ENCODE data around the gene C18orf63.

Gene C18orf63

GRCh38 chr18:74396171-74397169 lies 80.8 kb downstream of the C18orf63 start:
- no peaks in the 10 kb centered on the region for H3K36me3 ChIP-seq (ENCODE audit: control insufficient read depth, insufficient read depth, low read length)
- no peak overlapping the region for H3K27ac ChIP-seq (ENCODE audit: low read depth, low read length)
- no peak overlapping the region for H3K9ac ChIP-seq (ENCODE audit: low read length)
- H3K27me3 ChIP-seq (ENCODE audit: control insufficient read depth, insufficient read depth, low read length), result no peaks in the 10 kb centered on the region
- no peaks in the 10 kb centered on the region for H3K4me1 ChIP-seq (ENCODE audit: control insufficient read depth, insufficient read depth, low read length)
- H3K4me3 ChIP-seq (ENCODE audit: low read depth, low read length), result no peak overlapping the region
- H3K9me3 ChIP-seq (ENCODE audit: control insufficient read depth, insufficient read depth, low read depth, low read length), result no peaks in the 10 kb centered on the region

DNA sequence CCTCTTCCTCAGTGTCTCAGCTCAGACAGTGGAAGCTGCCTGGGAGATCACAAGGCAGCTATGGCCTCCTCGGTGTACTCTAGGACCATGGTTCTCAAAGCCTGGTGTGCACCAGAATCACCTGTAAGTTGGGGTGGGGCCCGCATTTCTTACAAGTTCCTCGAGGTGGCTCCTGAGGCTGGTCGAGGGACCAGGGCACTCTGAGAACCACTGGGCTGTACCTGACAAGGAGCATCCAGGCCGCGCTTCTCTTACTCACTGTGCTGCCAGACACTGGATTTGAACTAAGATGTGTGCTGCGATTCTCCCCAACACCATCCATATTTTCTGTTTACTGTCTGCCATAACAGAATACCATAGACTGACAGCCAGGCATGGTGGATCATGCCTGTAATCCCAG lies 81.9 kb downstream of the C18orf63 start:
- H3K9me3 ChIP-seq (ENCODE audit: control insufficient read depth, insufficient read depth, low read depth, low read length), result no peaks in the 10 kb centered on the region
- no peaks in the 10 kb centered on the region for H3K36me3 ChIP-seq (ENCODE audit: control insufficient read depth, insufficient read depth, low read length)
- peaks cover 1% of the 10 kb centered on the region; the same call in 1 of the 2 replicates for H3K4me1 ChIP-seq (ENCODE audit: control insufficient read depth, insufficient read depth, low read length)
- no peak overlapping the region for H3K4me3 ChIP-seq (ENCODE audit: low read depth, low read length)
- no peaks in the 10 kb centered on the region for H3K27me3 ChIP-seq (ENCODE audit: control insufficient read depth, insufficient read depth, low read length)
- H3K9ac ChIP-seq (ENCODE audit: low read length), result no peak overlapping the region
- no peak overlapping the region for H3K27ac ChIP-seq (ENCODE audit: low read depth, low read length)

DNA sequence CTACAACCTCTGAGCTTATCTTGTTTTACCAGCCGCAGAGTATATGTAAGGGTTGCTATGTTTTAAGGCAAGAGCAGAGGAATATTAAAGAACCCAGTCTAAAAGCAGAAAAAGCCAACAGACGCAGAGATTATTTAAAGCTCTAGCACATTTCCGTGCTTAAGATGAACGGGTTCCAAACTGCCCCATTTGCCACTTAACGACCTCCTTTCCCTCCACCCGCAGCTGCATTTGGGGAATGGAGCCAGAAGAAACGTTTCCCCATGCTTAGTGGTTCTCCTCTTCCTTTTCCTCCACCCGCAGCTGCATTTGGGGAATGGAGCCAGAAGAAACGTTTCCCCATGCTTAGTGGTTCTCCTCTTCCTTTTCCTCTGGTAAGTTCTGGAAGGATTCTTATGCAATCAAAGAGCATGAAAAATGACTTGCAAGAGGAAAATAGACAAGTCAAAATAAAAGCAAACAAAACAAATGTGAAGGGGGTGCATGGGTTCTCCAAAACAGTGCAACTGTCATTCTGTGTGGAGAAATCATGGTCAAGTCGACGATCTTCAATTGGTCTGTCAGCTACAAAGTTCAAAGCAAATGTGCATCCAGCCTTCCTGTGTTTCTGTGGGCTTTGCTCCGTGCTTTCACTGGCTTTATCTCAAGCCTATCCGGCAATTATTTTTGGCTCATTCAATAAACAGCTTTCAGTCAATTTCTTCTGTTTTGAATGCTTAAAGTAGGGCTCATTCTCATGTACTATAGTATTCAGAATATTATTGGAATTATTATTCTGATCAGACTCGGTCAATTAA lies 83.7 kb downstream of the C18orf63 start:
- H3K27me3 ChIP-seq (ENCODE audit: control insufficient read depth, insufficient read depth, low read length), result no peaks in the 10 kb centered on the region
- H3K4me1 ChIP-seq (ENCODE audit: control insufficient read depth, insufficient read depth, low read length), result peaks cover 4% of the 10 kb centered on the region; the same call in 1 of the 2 replicates
- H3K9me3 ChIP-seq (ENCODE audit: control insufficient read depth, insufficient read depth, low read depth, low read length), result no peaks in the 10 kb centered on the region
- H3K9ac ChIP-seq (ENCODE audit: low read length), result no peak overlapping the region
- no peaks in the 10 kb centered on the region for H3K36me3 ChIP-seq (ENCODE audit: control insufficient read depth, insufficient read depth, low read length)
- no peak overlapping the region for H3K27ac ChIP-seq (ENCODE audit: low read depth, low read length)
- H3K4me3 ChIP-seq (ENCODE audit: low read depth, low read length), result no peak overlapping the region

DNA sequence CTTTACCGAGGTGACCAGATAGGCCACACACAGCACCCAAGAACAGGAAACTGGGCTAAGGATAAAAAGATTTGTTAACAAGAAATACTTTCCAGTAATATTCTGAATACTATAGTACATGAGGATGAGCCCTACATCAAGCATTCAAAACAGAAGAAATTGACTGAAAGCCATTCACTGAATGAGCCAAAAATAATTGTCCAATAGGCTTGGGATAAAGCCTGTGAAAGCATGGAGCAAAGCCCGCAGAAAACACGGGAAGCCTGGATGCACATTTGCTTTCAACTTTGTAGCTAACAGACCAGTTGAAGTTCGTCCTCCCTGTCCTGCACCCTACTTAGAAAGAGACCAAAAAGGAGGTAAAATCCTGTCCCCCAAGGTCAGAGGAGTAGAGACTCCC lies 85.2 kb downstream of the C18orf63 start:
- Histone ChIP-seq H3K4me1 (ENCODE audit: control insufficient read depth, insufficient read depth, low read length) (peaks cover 4% of the 10 kb centered on the region; the same call in 1 of the 2 replicates), H3K9ac (ENCODE audit: low read length) (no peak overlapping the region), H3K9me3 (ENCODE audit: control insufficient read depth, insufficient read depth, low read depth, low read length) (0 out of 2 replicates have a peak, but pooled peaks cover 3% of the 10 kb centered on the region), H3K27ac (ENCODE audit: low read depth, low read length) (no peak overlapping the region), H3K36me3 (ENCODE audit: control insufficient read depth, insufficient read depth, low read length) (no peaks in the 10 kb centered on the region), H3K4me3 (ENCODE audit: low read depth, low read length) (no peak overlapping the region), H3K27me3 (ENCODE audit: control insufficient read depth, insufficient read depth, low read length) (no peaks in the 10 kb centered on the region)

DNA sequence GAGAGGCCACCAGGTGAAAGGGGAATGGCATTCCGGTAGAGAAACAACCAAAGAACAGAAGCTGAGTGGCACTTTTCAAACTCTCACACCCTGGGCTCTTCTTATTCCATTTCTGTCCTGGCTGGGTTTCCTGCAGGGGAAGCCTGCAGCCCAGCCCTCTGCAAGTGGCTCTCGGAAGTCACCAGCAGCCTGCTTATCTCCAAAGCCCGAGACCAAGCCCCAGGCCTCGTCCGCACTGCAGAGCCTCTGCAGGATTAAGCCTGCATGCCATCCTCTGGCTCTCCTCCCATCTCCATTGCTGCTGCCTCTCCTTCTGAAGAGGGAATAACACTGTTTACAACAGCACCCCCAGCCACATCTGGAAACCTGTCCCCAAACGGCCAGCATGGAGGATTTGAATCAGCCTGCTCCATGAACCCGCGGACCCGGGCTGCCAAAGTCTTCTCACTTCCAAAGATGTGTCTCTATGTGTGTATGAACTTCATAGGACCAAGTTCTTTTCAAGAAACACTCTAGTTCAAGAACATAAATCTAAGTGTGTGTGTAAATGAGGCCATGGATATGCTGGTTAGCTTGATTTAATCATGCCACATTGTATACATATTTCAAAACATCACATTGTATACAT lies 87.3 kb downstream of the C18orf63 start:
- H3K9ac ChIP-seq (ENCODE audit: low read length), result no peak overlapping the region
- H3K4me3 ChIP-seq (ENCODE audit: low read depth, low read length), result no peak overlapping the region
- H3K27ac ChIP-seq (ENCODE audit: low read depth, low read length), result no peak overlapping the region
- H3K4me1 ChIP-seq (ENCODE audit: control insufficient read depth, insufficient read depth, low read length), result peaks cover 4% of the 10 kb centered on the region; the same call in 1 of the 2 replicates
- no peaks in the 10 kb centered on the region for H3K27me3 ChIP-seq (ENCODE audit: control insufficient read depth, insufficient read depth, low read length)
- H3K9me3 ChIP-seq (ENCODE audit: control insufficient read depth, insufficient read depth, low read depth, low read length), result 0 out of 2 replicates have a peak, but pooled peaks cover 3% of the 10 kb centered on the region
- H3K36me3 ChIP-seq (ENCODE audit: control insufficient read depth, insufficient read depth, low read length), result no peaks in the 10 kb centered on the region

GRCh38 chr18:74407888-74408287 lies 92.2 kb downstream of the C18orf63 start:
- peaks cover 12% of the 10 kb centered on the region for H3K4me1 ChIP-seq (ENCODE audit: control insufficient read depth, insufficient read depth, low read length)
- H3K36me3 ChIP-seq (ENCODE audit: control insufficient read depth, insufficient read depth, low read length), result no peaks in the 10 kb centered on the region
- H3K9ac ChIP-seq (ENCODE audit: low read length), result no peak overlapping the region
- 0 out of 2 replicates have a peak, but pooled peaks cover 3% of the 10 kb centered on the region for H3K9me3 ChIP-seq (ENCODE audit: control insufficient read depth, insufficient read depth, low read depth, low read length)
- H3K27me3 ChIP-seq (ENCODE audit: control insufficient read depth, insufficient read depth, low read length), result peaks cover 4% of the 10 kb centered on the region
- H3K27ac ChIP-seq (ENCODE audit: low read depth, low read length), result no peak overlapping the region
- H3K4me3 ChIP-seq (ENCODE audit: low read depth, low read length), result no peak overlapping the region

All from HUES6 (cell line).